Activated CD4-positive, CD25-positive, alpha-beta regulatory T cell treated with anti-CD3 and anti-CD28 coated beads, Interleukin-2, amount 50 U/mL, for 16 hours (primary cell): Measurements from ENCODE around the gene BATF3.

Source experiments
- DNase-seq: peaks from one replicate; pipeline ENCODE4 v3.0.0-alpha.2; 2020; ENCODE audit warnings: low read depth, low spot score

The BATF3 gene

GRCh38 chr1:212684521-212685090 lies 15.0 kb downstream of the BATF3 start:
- no peak for DNase-seq

DNA sequence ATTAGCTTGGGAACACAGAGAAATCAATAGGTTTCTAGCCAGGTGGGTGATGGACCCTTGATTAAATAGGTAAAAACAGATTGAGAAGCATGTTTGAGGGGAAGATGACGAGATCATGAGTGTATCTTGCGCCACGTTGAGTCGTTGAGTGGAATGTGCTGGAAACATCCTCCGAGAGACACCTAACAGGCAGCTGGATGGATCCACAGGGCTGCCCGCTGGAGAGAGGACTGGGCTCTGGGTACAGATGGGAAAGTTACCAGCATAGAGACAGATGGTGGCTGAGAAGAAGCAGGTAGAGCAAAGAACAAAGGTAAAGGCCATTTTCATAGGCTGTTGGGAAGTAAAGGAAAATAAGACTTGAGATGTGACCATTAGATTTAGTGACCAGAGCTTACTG lies 15.6 kb downstream of the BATF3 start:
- DNase-seq: no peak

GRCh38 chr1:212683357-212683722 lies 16.3 kb downstream of the BATF3 start:
- no peak for DNase-seq

DNA sequence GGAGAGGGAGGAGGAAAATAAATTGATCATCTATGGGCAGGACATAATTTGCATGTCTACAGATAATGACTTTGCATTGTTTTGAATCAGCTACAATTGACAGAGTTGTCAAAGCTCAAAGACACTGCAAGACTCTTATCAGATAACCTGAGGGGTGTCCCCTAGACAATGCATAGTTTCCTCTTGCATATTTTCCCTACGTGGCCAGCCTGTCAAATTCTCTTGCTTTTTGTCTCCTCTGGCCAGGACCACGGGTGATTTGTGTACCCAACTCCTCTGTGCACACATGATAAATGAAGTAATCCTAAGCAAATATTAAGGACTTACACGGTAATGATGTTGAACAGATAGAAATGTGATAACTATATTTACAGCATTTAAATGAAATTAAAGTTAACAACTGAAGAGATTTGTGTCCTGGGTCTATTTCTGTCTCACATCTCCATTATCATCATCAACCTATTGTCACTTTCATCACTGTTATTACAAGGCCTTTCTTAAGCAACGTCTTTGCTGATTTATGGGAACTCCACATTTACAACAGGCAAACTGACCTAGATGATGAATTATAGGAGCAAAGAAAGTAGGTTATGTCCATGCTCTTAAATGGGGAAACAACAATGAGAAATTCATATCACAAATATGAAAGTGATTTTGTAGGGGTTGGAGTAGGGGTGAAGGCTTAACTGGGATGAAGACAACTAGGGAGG lies 18.8 kb downstream of the BATF3 start:
- no peak for DNase-seq

DNA sequence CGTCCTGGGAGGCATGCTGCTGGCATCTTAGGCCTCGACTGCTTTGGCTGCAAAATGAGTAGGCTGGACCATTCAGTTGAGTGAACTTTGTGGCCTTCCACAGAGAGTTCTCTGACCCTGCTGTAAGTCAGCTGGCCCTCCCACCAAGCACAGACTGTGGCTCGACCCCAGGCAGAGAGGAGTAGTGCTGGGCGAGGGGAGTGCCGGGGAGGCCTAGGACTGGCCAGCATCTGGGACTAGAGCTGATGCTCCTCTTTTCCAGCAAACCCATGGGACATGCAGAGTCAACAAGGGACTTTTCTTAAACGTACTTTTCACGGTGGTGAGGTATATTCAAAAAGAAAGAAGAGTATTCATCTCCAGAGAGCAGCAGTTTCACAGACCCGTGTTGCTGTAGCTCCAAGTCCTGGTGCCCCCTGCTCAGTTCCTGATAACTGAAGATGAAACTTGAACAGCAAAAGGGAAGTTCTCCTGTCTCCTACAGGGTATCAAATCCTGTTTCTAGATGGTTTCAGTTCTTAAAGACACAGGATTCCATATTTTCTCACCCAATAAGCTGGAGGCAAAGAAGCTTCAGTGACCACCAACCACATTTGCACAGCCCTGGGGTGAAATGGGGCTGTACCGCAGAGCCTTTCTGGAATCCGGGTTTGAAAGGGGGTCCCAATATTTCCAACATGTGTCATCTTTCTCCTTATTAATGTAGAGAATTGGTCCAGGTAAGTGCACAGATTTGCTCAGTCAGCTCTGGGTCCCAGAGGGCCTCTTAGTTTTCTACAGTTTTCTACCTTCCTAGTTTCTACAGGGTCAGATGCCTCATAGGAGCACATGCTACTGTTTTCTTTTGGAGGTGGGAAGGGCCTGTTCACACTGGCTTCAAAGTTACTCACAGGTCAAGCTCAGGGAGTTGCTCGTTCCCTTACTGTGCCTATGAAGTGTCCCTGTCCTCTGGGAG lies 20.9 kb downstream of the BATF3 start:
- DNase-seq: no peak

DNA sequence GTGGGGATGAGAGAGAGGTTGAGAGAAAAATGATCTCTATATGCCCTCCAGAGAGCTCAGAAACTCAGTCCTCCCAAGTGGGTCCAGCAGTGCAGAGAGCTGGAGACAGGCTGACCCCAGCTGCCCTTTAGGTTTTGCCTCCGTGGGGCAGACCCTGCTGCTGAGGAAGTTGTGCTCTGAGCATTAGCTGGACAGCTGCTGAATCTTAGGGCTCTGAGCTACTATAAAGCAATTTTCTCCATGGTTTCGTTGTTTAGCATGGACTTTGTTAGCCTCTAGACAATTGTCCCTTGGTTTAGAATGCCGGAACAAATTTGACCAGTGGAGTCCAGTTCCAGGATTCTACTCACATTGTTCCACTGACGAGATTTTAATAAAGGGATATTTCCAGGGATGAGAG lies 22.1 kb downstream of the BATF3 start:
- no peak for DNase-seq

DNA sequence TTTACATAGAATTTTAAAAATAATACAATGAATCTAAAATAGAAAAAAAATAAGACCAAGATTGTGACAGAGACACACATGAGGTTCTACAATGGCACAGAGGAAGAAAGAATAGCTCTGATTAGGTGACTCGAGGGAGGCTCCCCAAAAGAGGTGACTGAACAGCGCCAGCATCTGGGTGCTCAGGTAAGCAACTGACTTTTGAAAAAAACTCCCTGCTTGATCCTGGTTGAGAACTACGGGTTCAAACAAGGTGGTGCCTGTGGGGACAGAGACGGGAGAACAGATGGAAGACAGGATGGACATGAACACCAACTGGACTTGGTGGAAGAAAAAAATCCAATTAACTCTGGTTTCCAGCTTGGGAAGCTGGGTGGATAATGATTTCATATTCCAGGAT lies 22.5 kb downstream of the BATF3 start:
- DNase-seq: no peak

DNA sequence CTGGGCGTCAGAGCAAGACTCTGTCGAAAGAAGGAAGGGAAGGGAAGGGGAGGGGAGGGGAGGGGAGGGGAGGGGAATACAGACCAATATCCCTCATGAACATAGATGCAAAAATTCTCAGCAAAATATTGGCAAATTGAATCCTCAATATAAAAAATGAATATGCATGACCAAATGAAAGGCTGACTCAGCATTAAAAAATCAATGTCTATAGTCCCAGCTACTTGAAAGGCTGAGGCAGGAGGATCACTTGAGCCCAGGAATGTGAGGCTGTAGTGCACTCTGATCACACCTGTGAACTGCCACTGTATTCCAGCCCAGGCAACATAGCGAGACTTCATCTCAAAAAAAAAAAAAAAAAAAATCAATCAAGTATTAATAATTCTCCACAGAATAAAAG lies 24.0 kb downstream of the BATF3 start:
- no peak for DNase-seq

DNA sequence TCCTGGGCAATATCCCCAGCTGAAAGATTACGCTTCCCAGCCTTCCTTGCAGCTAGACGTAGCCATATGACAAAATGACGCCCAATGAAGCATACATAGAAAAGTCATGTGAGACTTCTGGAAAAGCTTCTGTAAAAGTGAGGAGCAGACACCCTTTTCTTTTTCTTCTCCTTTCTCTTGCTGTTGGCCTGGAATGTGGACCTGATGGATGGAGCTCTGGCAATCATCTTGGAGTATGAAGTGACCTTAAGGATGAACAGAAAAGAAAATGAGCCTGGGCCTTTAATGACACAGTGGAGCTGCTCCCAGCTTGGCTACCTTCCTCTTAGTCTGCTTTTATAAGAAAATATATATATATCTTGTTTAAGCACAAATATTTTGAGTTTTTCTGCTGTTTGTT lies 24.8 kb downstream of the BATF3 start:
- DNase-seq: no peak

- no peak for DNase-seq
Observed at GRCh38 chr1:212671342-212672031, 28.2 kb downstream of the BATF3 start.

DNA sequence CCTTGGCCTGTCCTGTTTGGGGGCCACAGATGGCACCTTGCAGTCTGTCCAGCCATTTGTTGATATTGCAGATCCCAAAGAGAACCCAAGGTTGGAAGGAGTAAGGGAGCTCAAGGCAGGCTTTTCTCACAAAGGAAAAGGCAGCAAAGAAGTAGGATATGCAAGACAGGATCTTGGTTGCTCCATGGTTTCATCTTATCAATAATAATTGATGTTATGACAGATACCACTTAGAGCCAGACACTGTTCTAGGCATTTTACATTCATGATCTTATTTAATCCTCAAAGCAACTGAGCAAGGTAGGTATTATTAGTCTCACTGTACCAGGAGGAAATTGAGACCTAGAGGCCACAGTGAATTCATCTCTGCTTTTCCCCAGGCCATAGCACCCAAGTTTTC lies 28.8 kb downstream of the BATF3 start:
- no peak for DNase-seq

DNA sequence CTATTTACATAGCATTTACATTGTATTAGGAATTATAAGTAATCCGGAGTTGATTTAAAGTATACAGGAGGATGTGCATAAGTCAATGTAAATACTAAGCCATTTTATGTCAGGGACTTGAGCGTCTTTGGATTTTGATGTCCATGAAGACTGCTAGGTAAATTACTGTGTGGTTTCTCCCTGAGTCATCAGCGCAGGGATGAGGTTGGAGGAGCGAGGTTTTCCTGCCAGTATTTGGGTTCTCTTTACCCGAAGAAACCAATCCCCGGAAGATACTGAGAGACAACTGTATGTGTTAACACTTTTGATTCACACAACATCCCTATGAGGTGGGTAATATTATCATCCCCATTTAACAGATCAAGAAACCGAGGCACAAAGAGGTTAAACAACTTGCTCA lies 29.3 kb downstream of the BATF3 start:
- DNase-seq: no peak

DNA sequence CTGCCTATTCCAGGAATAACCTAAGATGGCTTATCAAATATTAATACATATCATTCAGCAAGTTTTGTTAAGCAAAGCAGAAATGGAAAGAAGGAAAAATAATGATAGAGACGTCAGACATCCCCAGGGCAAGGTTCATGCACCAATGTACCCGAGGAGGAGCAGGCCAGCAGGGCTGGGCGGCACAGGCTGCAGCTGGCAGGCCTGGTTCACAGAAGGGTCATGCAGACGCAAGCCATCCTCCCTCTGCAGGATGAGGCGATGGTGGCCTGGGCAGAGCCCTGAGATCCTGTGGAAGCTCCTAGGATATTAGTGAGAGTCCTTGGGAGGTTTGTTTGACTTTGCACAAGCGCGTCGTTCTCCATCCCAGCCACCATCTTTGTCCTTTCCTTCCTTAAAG lies 30.0 kb downstream of the BATF3 start:
- DNase-seq: no peak

DNA sequence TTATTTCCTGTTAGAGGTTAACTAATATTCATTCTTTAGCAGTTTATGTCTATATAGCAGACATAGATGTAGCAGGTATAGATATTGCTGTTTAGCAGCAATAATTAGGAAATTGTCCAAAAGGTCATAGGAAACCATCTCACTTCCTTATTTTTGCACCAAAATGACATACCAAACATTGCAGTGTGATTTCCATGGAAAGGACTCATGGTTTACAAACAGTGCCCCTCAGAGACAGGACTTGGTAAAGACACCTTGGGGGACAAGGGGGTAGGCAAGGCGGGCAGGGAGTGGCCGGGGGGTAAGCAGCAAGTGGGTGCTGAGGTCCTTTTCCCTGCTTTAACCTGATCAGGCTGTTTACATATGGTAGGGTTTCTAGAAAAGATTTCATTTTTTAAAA lies 30.5 kb downstream of the BATF3 start:
- DNase-seq: no peak

GRCh38 chr1:212668477-212668876 lies 31.2 kb downstream of the BATF3 start:
- DNase-seq: no peak

DNA sequence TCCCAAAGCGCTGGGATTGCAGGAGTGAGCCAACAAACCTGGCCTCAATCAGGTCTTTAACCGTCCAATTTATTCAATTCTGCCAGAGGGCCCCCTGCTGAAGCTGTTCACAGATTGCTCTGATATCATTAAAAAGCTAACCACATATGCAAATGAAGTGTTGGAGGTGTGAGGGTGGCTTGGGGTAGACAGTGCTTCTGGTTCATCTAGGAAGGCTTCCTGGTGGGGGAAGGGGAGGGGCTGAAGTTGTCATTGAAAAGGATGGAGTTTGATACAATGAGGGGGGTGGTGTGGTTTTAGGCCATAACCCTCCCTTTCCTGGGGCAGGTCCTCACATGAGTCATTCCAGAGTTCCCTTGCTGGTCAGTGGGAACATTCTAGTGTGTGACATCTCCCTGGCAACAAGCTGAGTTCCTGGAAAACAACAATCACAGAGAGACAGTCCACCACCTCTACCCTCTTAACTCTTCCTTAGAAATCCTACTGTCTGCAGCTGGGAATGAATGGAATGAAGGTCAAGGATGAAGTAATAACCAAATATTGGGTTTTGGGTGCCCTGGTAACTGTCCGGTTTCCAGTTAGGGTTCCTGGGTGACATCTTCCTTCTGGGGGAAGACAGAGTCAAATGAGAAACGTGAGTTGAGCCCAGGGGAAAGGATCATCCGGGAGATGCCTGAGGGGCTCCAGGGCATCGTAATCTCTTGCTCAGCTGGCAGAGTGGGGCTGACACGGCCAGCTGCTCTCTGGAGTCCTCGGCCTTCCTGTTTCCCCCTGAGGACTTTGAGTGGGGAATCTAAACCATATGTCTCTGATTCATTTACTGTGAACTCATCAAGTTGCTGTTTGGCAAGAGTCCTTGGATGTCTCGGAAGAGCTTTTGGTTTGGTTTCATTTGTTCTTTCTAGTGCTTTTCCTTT lies 32.2 kb downstream of the BATF3 start:
- DNase-seq: no peak

DNA sequence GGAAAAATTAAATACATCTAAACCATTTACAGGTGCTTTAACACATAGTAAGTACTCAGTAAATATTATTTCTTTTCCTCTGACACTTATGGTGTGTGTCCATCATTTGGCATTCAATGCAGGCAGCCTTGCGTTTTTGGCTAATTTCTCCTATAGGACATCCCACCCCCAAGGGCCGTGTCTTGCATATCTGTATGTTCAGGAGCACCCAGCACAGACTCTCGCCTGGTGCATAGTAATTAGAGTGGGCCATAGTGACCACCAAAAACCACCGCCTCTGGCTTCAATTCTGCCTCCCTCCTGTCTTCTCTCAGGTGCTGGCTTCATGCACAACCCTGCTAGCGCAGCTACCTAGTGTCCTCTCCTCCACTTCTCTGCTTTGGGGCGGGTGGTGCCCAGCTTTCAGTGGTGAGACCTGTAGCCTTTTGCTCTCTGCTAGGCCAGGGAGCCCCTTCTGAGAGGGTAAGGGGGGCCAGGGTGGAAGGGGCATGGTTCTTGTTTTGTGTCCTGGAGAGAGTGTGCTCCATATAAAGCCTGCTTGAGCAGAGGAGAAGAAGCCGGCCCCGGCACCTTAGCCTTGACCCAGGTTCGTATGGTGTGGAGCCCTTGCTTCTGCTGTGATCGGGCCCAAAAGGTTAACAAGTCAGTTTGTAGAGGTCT lies 33.4 kb downstream of the BATF3 start:
- no peak for DNase-seq

GRCh38 chr1:212665241-212666115 lies 34.2 kb downstream of the BATF3 start:
- DNase-seq: peak; percentile 62

- DNase-seq: no peak
Observed at GRCh38 chr1:212664409-212665199, 35.0 kb downstream of the BATF3 start.
